HCEC 1CT (cell line): Measurements from ENCODE around the gene CYFIP2.
"Not testable (repeated sequence)": the region's sequence is repeated elsewhere in the genome, so short reads cannot be mapped to it uniquely, and the experiment has no call there.

Source experiments
- DNase-seq: peaks from one replicate; pipeline ENCODE4 v3.0.0-alpha.2; 2017

The CYFIP2 gene

DNA sequence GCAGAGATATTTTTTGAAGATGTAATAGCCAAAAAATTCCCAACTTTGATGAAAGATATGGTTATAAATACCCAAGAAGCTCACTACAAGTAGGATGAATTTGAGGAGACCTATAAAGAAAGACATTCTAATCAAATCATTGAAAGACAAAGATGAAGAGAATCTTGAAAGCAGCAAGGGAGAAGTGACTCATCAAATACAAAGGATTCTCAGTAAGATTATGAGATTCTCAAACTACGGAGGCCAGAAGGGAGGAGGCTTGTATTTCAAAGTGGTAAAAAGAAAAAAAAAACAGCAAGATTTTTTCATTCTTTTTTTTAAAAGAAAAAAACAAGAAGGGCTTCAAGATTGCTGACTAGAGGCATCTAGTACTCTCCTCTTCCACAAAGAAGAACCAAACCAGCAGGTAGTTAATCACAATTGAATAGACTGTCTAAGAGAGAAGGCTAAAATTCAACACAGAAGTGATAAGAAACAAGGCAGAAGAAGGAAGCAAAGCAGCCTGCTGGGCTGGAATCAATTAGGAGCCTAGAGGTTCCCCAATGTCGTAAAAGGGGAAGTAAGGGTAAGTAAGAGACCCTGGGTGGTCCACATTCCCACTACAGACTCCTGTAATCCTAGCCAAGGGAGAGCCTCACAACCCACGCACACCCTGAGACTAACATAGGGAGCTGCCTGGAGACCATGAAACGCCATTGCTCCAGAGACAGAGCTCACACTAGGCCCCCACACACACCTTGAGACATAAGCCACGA, 135.0 kb downstream of the CYFIP2 start:
- DNase-seq = no peak

DNA sequence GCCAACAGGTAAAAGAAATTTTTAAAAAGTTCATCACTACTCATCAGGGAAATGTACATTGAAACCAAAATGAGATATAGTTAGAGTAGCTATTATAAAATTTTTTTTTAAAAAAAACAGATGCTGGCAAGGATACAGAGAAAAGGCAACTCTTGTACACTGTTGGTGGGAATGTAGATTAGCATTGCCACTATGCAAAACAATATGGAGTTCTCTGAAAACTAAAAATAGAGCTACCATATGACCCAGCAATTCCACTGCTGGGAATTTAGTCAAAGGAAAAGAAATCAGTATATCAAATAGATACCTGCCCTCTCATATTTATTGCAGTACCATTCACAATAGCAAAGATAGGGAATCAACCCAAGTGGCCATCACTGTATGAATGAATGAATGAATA, 149.9 kb downstream of the CYFIP2 start:
- no peak for DNase-seq

DNA sequence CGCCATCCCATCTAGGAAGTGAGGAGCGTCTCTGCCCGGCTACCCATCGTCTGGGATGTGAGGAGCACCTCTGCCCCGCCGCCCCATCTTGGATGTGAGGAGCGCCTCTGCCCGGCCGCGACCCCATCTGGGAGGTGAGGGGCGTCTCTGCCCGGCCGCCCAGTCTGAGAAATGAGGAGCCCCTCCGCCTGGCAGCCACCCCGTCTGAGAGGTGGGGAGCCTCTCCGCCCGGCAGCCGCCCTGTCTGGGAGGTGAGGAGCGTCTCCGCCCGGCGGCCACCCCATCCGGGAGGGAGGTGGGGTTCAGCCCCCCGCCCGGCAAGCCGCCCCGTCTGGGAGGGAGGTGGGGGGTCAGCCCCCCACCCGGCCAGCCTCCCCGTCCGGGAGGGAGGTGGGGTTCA, 153.6 kb downstream of the CYFIP2 start:
- not testable (repeated sequence) for DNase-seq

DNA sequence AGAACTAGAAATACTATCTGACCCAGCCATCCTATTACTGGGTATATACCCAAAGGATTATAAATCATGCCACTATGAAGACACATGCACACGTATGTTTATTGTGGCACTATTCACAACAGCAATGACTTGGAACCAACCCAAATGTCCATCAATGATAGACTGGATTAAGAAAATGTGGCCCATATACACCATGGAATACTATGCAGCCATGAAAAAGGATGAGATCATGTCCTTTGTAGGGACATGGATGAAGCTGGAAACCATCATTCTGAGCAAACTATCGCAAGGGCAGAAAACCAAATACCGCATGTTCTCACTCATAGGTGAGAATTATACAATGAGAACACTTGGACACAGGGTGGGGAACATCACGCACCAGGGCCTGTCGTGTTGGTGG, 164.0 kb downstream of the CYFIP2 start:
- DNase-seq = not testable (repeated sequence)

DNA sequence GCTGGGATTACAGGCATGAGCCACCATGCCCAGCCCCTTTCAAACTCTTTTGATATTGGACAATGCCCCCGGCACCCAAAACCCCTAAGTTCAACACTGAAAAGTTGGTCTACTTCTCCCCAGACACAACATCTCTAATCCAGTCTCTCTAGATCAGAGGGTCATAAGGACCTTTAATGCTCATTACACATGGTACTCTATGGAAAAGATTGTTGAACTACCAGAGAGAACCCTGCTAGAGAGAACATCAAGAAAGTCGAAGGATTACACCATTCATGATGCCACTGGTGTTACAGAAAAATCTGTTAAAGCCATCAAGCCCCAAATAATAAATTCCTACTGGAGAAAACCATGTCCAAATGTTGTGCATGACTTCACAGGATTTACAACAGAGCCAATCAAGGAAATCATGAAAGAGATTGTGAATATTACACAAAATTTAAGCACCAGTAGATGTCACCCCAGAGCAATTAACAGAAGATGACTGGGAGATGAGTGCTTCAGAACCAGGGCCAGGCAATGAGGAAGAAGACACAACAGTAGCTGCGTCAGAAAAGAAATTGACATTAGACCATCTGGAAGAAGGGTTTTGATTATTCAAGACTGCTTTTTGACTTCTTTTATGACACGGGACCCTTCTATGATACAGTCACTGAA, 165.7 kb downstream of the CYFIP2 start:
- peak; percentile 65 for DNase-seq

DNA sequence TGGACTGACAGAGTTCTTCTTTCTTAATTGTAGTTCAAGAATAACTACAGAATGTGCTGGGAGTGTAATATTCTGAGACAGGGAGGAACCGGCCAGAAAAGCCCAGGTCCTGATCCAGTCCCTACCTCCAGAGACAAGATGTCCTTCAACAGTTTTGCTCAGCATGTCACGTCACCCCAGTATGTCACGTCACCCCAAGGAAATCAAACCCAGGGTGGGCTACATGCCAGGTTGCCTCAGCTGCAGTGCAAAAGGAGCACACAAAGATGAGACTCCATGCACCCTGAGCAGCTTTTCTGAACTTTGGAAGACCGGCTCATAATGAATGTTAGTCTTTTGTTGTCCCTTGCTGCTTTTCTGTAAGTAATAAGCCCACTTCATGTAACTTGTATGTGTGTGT, 168.2 kb downstream of the CYFIP2 start:
- DNase-seq = no peak

DNA sequence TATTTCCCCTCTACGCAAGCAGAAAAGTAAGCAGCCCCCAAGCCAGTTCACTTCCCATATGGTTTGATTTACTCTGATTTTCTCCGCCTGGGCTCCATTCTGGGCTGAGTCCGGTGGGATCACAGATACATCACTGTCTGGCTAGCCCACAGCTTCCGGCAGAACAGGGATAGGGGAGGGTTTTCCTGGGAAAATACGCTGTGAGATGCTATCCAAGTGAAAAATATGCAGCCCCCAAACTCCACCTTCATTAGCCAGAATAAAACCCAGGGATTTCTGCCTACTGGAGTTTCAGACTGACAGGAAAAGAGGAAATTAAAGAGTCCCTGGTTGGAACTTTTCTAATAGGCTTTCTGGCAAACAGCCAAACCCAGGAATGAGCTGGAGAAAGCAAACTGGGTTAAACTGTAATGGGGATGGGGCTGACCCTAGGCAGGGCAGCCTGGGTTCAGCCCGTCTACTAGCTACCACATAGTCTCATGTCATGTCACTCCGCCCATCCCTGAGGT, 177.2 kb downstream of the CYFIP2 start:
- DNase-seq = no peak

DNA sequence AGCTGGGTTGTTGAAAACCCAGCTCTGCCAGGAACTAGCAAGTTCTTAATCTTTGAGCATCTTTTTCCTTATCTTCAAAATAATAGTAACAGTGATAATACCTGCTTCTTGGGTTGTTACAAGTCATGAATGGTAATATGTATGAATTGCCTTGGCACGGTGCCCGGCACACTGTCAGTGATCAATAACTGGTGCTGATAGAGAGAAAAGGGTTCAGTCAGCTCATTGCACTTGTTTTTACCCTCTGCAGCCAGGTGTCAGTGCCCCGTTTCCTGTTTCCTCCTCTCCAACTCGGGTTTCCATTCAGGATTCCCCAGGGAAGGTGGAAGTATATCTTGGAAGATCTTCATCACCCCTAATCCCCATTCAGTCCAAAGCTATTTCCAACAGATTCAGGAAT, 178.3 kb downstream of the CYFIP2 start:
- no peak for DNase-seq
